ENCODE data around the gene TGM2.

TGM2 gene

GRCh38 chr20:38177201-38177600 is 12.1 kb upstream of the TGM2 start:
- DNase-seq (ENCODE audit: low read depth in 2 of 2): no peak

- no peak for DNase-seq (ENCODE audit: low read depth in 2 of 2)
Measured at GRCh38 chr20:38175304-38176180, 10.5 kb upstream of the TGM2 start.

- DNase-seq (ENCODE audit: low read depth in 2 of 2): no peak
Measured at GRCh38 chr20:38173237-38174156, 8.4 kb upstream of the TGM2 start.

GRCh38 chr20:38172408-38172807 is 7.3 kb upstream of the TGM2 start:
- no peak for DNase-seq (ENCODE audit: low read depth in 2 of 2)

GRCh38 chr20:38171675-38172043 is 6.6 kb upstream of the TGM2 start:
- DNase-seq (ENCODE audit: low read depth in 2 of 2): no peak

- DNase-seq (ENCODE audit: low read depth in 2 of 2): no peak
Measured at GRCh38 chr20:38170826-38171674, 6.0 kb upstream of the TGM2 start.

- DNase-seq (ENCODE audit: low read depth in 2 of 2): no peak
Measured at GRCh38 chr20:38170219-38170825, 5.3 kb upstream of the TGM2 start.

- no peak for DNase-seq (ENCODE audit: low read depth in 2 of 2)
Measured at GRCh38 chr20:38169636-38170193, 4.6 kb upstream of the TGM2 start.

- no peak for DNase-seq (ENCODE audit: low read depth in 2 of 2)
Measured at GRCh38 chr20:38168791-38169589, 3.9 kb upstream of the TGM2 start.

- no peak for DNase-seq (ENCODE audit: low read depth in 2 of 2)
Measured at GRCh38 chr20:38167851-38168760, 3.0 kb upstream of the TGM2 start.

- DNase-seq (ENCODE audit: low read depth in 2 of 2): no peak
Measured at GRCh38 chr20:38167328-38167850, 2.3 kb upstream of the TGM2 start.

- no peak for DNase-seq (ENCODE audit: low read depth in 2 of 2)
Measured at GRCh38 chr20:38166703-38167233, 1.7 kb upstream of the TGM2 start.

- DNase-seq (ENCODE audit: low read depth in 2 of 2): no peak
Measured at GRCh38 chr20:38165966-38166702, 1.1 kb upstream of the TGM2 start.

GRCh38 chr20:38164624-38165088 is 414 bp downstream of the TGM2 start:
- DNase-seq (ENCODE audit: low read depth in 2 of 2): no peak

- no peak for DNase-seq (ENCODE audit: low read depth in 2 of 2)
Measured at GRCh38 chr20:38164069-38164468, 1.0 kb downstream of the TGM2 start.

GRCh38 chr20:38162878-38163875 is 1.9 kb downstream of the TGM2 start:
- DNase-seq (ENCODE audit: low read depth in 2 of 2): no peak

GRCh38 chr20:38162149-38162548 is 2.9 kb downstream of the TGM2 start:
- DNase-seq (ENCODE audit: low read depth in 2 of 2): no peak

All from stimulated activated CD4-positive, alpha-beta T cell treated with anti-CD3 and anti-CD28 coated beads, Interleukin-1b, Interleukin-23, amount 100 ng/mL, for 4 hours (primary cell).